NOMO-1 treated with DMSO at 0.1 percent for 48 hours (cell line): Measurements from ENCODE around the gene PLIN5.

Experiments used
- DNase-seq: peaks from one replicate; lab custom pipeline; 2025; ENCODE audit not compliant: unreplicated experiment; lab: John Stamatoyannopoulos, UW

PLIN5 gene

GRCh38 chr19:4523306-4524110, 11.5 kb downstream of the PLIN5 start:
- peak; percentile 30 for DNase-seq

GRCh38 chr19:4522291-4523002, 12.6 kb downstream of the PLIN5 start:
- DNase-seq = no peak

GRCh38 chr19:4521888-4522242, 13.2 kb downstream of the PLIN5 start:
- no peak for DNase-seq

- DNase-seq = no peak
Measured at GRCh38 chr19:4521170-4521887, 13.7 kb downstream of the PLIN5 start.

GRCh38 chr19:4519521-4520277, 15.3 kb downstream of the PLIN5 start:
- DNase-seq = no peak

GRCh38 chr19:4519172-4519496, 15.9 kb downstream of the PLIN5 start:
- no peak for DNase-seq

GRCh38 chr19:4518345-4519171, 16.5 kb downstream of the PLIN5 start, which contains the start of gene PLIN4:
Gene PLIN4 (minus strand): TSS chr19:4518486. CDS start chr19:4518272, 214 bp downstream.
- no peak for DNase-seq

GRCh38 chr19:4517451-4518057, 17.5 kb downstream of the PLIN5 start:
- no peak for DNase-seq

GRCh38 chr19:4516939-4517300, 18.1 kb downstream of the PLIN5 start:
- DNase-seq = no peak

- DNase-seq = no peak
Measured at GRCh38 chr19:4516199-4516938, 18.7 kb downstream of the PLIN5 start.

- DNase-seq = no peak
Measured at GRCh38 chr19:4515732-4516131, 19.3 kb downstream of the PLIN5 start.

GRCh38 chr19:4513248-4513647, 21.8 kb downstream of the PLIN5 start:
- DNase-seq = no peak

- no peak for DNase-seq
Measured at GRCh38 chr19:4512070-4512469, 23.0 kb downstream of the PLIN5 start.

GRCh38 chr19:4511300-4512054, 23.5 kb downstream of the PLIN5 start:
- no peak for DNase-seq

- DNase-seq = no peak
Measured at GRCh38 chr19:4510435-4511255, 24.4 kb downstream of the PLIN5 start.

GRCh38 chr19:4508698-4509097, 26.3 kb downstream of the PLIN5 start:
- no peak for DNase-seq

GRCh38 chr19:4507804-4508203, 27.2 kb downstream of the PLIN5 start:
- DNase-seq = no peak

- DNase-seq = no peak
Measured at GRCh38 chr19:4507150-4507452, 27.9 kb downstream of the PLIN5 start.
